Measurements from ENCODE around the gene RPGR. TPM values are rescaled to one million over a fixed set of nuclear protein-coding genes. Genes with fewer than 3 reads are reported as not detected.

RPGR gene
- total and polyA plus RNA-seq, 9 of the 15 experiments (the other 6 are each of a cell fraction or from before 2014, with no cell fraction given) = 2.1 to 7.9 (median 5.7) TPM

- no peak for TF ChIP-seq ZNF76 (CRISPR knock-in tag; IDR thresholded peaks at IDR 0.05; ENCODE audit: borderline replicate concordance)
- TF ChIP-seq RAD21 (CRISPR knock-in tag; conservative IDR thresholded peaks at IDR 0.05 in 1 of 2, IDR thresholded peaks at IDR 0.05 in 1 of 2) = no peak
- TF ChIP-seq PBX2 (CRISPR knock-in tag; IDR thresholded peaks at IDR 0.05; ENCODE audit: low read depth) = no peak
- TF ChIP-seq PBX2 (tag; conservative IDR thresholded peaks at IDR 0.05; ENCODE audit: low read depth) = no peak
Observed at GRCh38 chrX:38273453-38273852, 53.9 kb downstream of the RPGR start (continued).

- intact Hi-C loops (cut with micrococcal nuclease) = no loop called here
- BruUV-seq (replicated peaks) = no TSS peak
- CTCF ChIA-PET (ENCODE audit: low intra/inter-chr PET ratio) = no interaction called here
Observed at GRCh38 chrX:38271154-38271716, 56.1 kb downstream of the RPGR start.

More at GRCh38 chrX:38271154-38271716, 56.1 kb downstream of the RPGR start:
- H3K4me2 ChIP-seq (ENCODE audit: insufficient read depth, low read length) = no peak overlapping the region
- H3K4me1 ChIP-seq (replicated peaks in 1 of 2; ENCODE audit: control insufficient read depth in 2 of 2, insufficient read depth in 2 of 2, low read length in 2 of 2) = no peaks in the 10 kb centered on the region
- no peak for DNase-seq (ENCODE audit: extremely low read depth in 1 of 4, low spot score in 3 of 4)
- no peaks in the 10 kb centered on the region for H3K9me1 ChIP-seq (ENCODE audit: control insufficient read depth, insufficient read depth, low read length)
- H3K4me3 ChIP-seq = no peak overlapping the region
- no peaks in the 10 kb centered on the region for H3K79me2 ChIP-seq (ENCODE audit: control insufficient read depth, insufficient read depth, low read length)
- TF ChIP-seq E2F5 (CRISPR knock-in tag; IDR thresholded peaks at IDR 0.05) (no peak), BMI1 (IDR thresholded peaks at IDR 0.05; ENCODE audit: low read length) (no peak), SRSF9 (IDR thresholded peaks at IDR 0.05; ENCODE audit: borderline replicate concordance, low read depth, low read length) (no peak), MED1 (CRISPR knock-in tag; IDR thresholded peaks at IDR 0.05; ENCODE audit: borderline replicate concordance) (no peak), ZNF3 (CRISPR knock-in tag; IDR thresholded peaks at IDR 0.05) (no peak), C11orf30 (IDR thresholded peaks at IDR 0.05; ENCODE audit: low read depth) (peak; percentile 41), STAT5A (IDR thresholded peaks at IDR 0.05; ENCODE audit: borderline replicate concordance, low read length) (no peak), ZNF316 (IDR thresholded peaks at IDR 0.05) (peak; percentile 51)
- no peaks in the 10 kb centered on the region for H3K36me3 ChIP-seq (ENCODE audit: control insufficient read depth, insufficient read depth, low read length)
- no peaks in the 10 kb centered on the region for H4K20me1 ChIP-seq (replicated peaks; ENCODE audit: control insufficient read depth, insufficient read depth, low read length)
- ATAC-seq = no peak
- H2AFZ ChIP-seq (ENCODE audit: low read depth, low read length) = no peak overlapping the region
- POLR2A ChIA-PET = no interaction called here
- H3K27me3 ChIP-seq (ENCODE audit: control insufficient read depth in 2 of 2, insufficient read depth in 2 of 2, low read length in 2 of 2) = no peaks in the 10 kb centered on the region
- H3K9ac ChIP-seq (ENCODE audit: insufficient read depth in 1 of 2, low read depth in 2 of 2, low read length in 2 of 2) = no peak overlapping the region
- no peaks in the 10 kb centered on the region for H3K9me3 ChIP-seq (replicated peaks; ENCODE audit: control insufficient read depth, insufficient read depth, low read depth, low read length)
- in situ Hi-C loops (cut with MboI) = no loop called here
- no peak for FAIRE-seq
- H3K27ac ChIP-seq (ENCODE audit: extremely low read depth, low read depth, low read length) = no peak overlapping the region
